Central memory CD4-positive, alpha-beta T cell (primary cell): Measurements from ENCODE around the gene LUM.

Experiments
- DNase-seq: peaks from one replicate; pipeline ENCODE4 v3.0.0; 2022

LUM gene

GRCh38 chr12:91072931-91073330 lies 38.4 kb downstream of the LUM start:
- no peak for DNase-seq

GRCh38 chr12:91070936-91071335 lies 40.4 kb downstream of the LUM start:
- no peak for DNase-seq

- DNase-seq: no peak
These were observed 45.9 kb downstream of the LUM start for GRCh38 chr12:91065396-91065795.

GRCh38 chr12:91064640-91065039 lies 46.7 kb downstream of the LUM start:
- DNase-seq: no peak

GRCh38 chr12:91061091-91061490 lies 50.2 kb downstream of the LUM start:
- no peak for DNase-seq

- no peak for DNase-seq
These were observed 52.1 kb downstream of the LUM start for GRCh38 chr12:91059211-91059610.

- DNase-seq: no peak
These were observed 52.5 kb downstream of the LUM start for GRCh38 chr12:91058786-91059185.

- DNase-seq: no peak
These were observed 53.7 kb downstream of the LUM start, which contains the start of gene KERA for GRCh38 chr12:91057368-91058165. KERA (minus strand) TSS chr12:91058024; CDS start chr12:91056281, 1,743 bp downstream.

- no peak for DNase-seq
These were observed 54.8 kb downstream of the LUM start for GRCh38 chr12:91056488-91056887.

- no peak for DNase-seq
These were observed 55.3 kb downstream of the LUM start for GRCh38 chr12:91055976-91056375.

- no peak for DNase-seq
These were observed 57.2 kb downstream of the LUM start for GRCh38 chr12:91053951-91054715.
